Measurements from ENCODE around the gene KCNH8.

DNA sequence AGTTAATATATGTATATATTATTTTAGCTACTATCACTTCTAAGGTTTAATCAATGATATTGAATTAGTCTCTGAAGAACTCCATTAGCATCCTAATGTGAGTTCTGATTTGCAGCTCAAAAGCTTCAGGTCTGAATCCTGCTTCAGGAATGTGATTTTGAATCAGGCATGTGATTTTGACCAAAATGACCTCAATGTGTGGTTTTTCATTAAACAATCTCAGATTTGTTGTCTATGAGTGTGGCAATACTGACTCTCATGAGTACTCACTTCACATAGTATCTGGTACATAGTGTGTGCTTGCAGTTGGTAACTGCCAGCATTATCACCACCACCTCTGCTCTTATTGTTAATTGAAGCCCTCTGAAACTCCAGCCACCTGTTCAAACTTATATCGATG is 251.0 kb downstream of the KCNH8 start:
- TF ChIP-seq, protein P1, sequence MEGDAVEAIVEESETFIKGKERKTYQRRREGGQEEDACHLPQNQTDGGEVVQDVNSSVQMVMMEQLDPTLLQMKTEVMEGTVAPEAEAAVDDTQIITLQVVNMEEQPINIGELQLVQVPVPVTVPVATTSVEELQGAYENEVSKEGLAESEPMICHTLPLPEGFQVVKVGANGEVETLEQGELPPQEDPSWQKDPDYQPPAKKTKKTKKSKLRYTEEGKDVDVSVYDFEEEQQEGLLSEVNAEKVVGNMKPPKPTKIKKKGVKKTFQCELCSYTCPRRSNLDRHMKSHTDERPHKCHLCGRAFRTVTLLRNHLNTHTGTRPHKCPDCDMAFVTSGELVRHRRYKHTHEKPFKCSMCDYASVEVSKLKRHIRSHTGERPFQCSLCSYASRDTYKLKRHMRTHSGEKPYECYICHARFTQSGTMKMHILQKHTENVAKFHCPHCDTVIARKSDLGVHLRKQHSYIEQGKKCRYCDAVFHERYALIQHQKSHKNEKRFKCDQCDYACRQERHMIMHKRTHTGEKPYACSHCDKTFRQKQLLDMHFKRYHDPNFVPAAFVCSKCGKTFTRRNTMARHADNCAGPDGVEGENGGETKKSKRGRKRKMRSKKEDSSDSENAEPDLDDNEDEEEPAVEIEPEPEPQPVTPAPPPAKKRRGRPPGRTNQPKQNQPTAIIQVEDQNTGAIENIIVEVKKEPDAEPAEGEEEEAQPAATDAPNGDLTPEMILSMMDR (IDR thresholded peaks at IDR 0.05; ENCODE audit: low read depth, low read length, poor library complexity, severe bottlenecking), result no peak
- TF ChIP-seq EZH2phosphoT487 (IDR thresholded peaks at IDR 0.05; ENCODE audit: borderline replicate concordance, low read length), result no peak

All from DOHH2 (cell line).